ENCODE measurements around the gene SEC23IP.
A peak's percentile ranks its signal among the peaks of the same experiment; 100 is the strongest.
"Not testable (repeated sequence)": the region's sequence is repeated elsewhere in the genome, so short reads cannot be mapped to it uniquely, and the experiment has no call there.

SEC23IP gene

GRCh38 chr10:119892188-119893065 is at the start of gene SEC23IP:
TSS of gene SEC23IP (plus strand) at chr10:119892730. CDS start at chr10:119892783, 53 bp downstream.
- DNase-seq (peak; percentile 94), ATAC-seq (peak; percentile 100)

DNA sequence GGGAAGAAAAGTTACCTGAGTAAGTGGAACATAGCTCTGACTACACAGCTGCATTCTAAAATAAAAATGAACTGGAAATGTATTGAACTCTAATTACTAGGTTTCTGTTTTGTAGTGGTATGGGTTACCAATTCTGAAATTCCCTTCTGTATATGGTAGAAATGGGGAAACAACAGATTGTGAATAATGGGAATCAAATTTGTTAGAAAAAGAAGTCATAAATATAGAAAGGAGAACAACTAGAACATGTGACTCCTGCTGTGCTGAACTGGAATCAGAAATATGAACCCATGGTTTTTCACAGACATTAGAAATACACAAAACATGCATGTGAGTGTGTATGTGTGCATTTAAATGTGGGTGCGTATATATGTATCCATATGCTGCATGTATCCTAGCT is 46.9 kb upstream of the SEC23IP start:
- ATAC-seq, result no peak
- no peak for DNase-seq

- DNase-seq (no peak), ATAC-seq (no peak)
These were observed 43.3 kb upstream of the SEC23IP start for GRCh38 chr10:119849031-119849789.

DNA sequence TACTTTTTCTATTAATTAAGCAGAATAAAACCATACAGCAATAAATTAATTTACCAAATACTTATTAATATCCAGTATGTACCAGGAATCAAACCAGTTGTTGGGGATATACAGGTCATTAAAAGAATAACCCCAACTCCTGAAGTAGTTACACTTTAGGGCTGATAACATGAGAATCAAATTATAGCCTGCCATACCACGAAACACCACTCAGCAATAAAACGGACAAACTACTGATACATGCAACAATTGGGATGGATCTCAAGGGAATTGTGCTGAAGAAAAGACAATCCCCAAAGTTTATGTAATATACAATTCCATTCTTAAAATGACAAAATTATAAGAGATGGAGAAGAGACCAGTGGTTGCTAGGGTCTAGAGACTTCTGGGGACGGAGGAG is 42.6 kb upstream of the SEC23IP start:
- ATAC-seq, result no peak
- DNase-seq, result no peak

DNA sequence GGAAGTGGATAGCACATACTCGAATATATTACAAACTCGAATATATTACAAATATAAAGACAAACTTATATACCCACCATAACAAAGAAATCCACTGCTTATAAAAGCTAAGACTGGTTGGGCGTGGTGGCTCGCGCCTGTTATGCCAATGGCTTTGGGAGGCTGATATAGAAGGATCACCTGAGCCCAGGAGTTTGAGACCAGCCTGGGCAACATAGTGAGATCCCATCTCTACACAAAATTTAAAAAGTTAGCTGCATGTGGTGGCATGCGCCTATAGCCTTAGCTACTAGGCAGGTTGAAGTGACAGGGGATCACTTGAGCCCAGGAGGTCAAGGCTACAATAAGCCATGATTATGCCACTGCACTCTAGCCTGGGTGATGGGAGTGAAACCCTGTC is 40.3 kb upstream of the SEC23IP start:
- ATAC-seq, result no peak
- DNase-seq, result no peak

DNA sequence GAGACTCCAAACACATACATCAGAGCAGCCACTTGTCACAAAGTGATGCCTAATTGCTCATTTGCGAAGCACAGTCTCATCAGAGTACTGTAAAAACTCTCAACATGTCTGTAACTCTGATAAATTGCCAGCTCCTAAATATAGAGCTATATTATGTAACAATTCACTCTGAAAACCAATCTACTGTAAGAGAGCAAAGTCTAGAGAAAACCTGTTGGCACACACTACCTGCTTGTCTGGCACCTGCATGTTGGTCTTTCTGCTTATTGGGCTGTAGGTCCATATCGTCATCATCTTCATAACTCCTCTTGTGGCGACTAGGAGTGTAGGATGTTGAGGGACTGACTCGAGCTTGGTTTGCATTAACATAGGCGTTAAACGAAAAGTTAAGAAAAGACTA is 39.7 kb upstream of the SEC23IP start:
- DNase-seq, result no peak
- no peak for ATAC-seq

DNA sequence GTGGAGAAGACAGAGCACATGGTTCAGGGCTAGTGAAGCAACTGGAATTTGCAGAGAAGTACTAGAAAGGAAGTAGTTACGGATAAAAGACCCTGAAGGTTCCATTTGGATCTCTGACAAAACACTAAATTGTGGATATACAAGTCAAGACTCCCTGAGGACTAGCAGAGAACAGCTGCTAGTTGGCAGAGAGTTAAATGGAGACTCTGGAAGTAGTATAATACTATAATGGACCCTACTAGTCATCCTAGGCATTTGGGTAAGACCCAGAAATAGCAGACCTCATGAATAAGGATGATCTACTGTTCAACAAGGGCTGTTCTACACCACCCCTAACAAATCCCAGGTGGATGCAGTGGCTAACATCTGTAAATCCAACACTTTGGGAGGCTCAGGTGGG is 39.0 kb upstream of the SEC23IP start:
- ATAC-seq (no peak), DNase-seq (no peak)

DNA sequence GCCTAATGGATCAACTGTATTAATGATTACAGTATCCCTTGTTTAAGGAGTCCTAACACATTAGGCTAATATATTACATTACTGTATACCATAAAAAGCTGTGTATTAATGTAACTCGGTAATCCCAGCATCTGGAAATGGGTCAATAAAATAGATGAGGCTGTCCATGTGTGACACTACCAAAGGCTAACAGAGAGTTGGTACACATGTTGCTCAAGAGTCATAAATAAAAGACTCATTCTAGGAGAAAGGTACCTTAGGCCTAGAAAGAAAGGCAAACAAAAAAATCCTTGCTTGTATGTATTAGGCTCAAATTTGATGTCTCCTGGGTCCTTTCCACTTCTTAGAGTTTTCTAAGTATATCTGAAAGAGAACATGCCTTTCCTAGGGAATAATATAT is 34.5 kb upstream of the SEC23IP start:
- DNase-seq, result no peak
- ATAC-seq, result no peak

- ATAC-seq, result no peak
These were observed 32.9 kb upstream of the SEC23IP start for GRCh38 chr10:119859420-119860258.

GRCh38 chr10:119860866-119861607 is 31.5 kb upstream of the SEC23IP start:
- ATAC-seq (no peak), DNase-seq (no peak)

More at GRCh38 chr10:119859420-119860258, 32.9 kb upstream of the SEC23IP start:
- DNase-seq, result no peak

DNA sequence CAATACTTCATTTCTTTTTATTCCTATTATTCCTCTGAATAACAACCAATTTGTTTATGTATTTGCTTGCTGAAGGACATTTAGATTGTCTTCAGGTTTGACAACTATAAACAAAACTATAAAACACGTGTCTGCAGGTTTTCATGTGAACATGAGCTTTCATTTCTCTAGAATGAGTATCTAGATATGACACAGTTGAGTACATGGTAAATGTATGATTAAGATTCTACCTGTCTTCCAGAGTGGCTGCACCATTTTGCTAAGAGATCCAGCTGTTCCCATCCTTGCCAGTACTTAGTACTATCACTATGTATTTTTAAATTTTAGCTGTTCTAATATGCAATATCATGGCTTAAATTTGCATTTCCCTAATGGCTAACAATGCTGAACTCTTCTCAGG is 30.0 kb upstream of the SEC23IP start:
- no peak for DNase-seq
- no peak for ATAC-seq

DNA sequence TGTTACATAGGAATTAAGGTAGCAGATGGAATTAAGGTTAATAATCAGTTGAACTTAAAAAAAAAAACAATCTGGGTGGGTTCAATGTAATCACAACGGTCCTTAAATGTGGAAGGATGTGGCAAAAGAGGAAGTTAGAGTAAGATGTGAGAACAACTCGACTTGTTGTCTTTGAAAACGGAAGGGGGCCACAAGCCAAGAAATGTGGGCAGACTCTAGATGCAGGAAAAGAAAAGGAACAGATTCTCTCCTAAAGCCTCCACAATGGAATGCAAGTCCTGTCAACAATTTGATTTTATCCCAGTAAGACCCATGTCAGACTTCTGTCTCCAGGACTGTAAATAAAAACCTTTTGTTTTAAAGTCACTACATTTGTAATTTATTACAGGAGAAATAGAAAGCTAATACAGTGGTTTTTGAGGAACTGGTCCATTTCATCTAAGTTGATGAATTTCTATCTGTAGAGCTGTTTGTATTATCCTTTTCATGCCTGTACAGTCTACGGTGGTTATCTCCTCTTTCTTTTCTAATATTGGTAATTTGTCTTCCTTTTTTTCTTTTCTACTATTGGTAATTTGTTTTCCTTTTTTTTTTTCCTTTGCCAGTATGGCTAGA is 28.5 kb upstream of the SEC23IP start:
- DNase-seq, result no peak
- ATAC-seq, result no peak

- no peak for ATAC-seq
- DNase-seq, result no peak
These were observed 26.8 kb upstream of the SEC23IP start for GRCh38 chr10:119865699-119866240.

- ATAC-seq, result no peak
- no peak for DNase-seq
These were observed 25.2 kb upstream of the SEC23IP start for GRCh38 chr10:119867317-119867716.

GRCh38 chr10:119869398-119869797 is 23.1 kb upstream of the SEC23IP start:
- not testable (repeated sequence) for ATAC-seq, DNase-seq

DNA sequence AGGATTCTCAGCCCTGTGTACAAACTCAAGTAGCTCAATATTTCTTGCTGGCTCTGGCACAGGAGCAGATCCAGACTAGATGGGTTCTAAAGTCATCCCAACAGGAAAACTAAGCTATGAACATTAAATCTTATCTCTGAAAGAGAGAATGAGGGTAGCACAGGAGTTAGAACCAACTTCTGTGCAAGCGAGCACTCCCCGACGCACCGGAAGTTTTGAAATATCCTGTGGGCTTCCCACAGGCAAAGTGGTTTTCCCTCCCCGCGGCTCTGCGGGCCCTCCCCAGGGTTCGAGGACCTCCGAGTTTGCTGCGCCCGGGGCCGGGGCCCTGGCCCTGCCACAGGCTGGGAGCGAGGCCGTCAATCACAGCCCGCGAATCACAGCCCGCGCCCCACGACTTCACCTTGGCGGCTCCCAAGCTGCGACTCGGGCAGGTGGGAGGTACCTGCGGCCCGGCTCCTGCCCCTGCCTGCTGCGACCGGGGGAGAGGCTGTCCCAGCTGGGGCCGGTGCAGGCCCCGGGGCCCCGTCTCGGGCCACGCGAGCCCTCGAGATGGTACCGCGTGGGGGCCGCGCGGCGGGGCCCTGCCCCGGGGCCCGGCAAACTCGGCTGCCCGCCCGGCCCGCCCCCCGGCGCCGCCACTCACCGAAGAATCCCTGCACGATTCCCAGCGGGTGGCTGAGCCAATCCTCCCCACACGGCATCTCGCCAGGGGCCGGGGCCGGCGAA is 20.5 kb upstream of the SEC23IP start:
- DNase-seq, result peak; percentile 66

GRCh38 chr10:119872610-119872859 is 20.0 kb upstream of the SEC23IP start, which contains the start of gene MCMBP:
TSS of gene MCMBP (minus strand) at chr10:119872843. CDS start at chr10:119872584, 259 bp downstream.
- ATAC-seq (no peak), DNase-seq (no peak)

More for the DNA sequence above, 20.5 kb upstream of the SEC23IP start:
- peak; percentile 24 for ATAC-seq

DNA sequence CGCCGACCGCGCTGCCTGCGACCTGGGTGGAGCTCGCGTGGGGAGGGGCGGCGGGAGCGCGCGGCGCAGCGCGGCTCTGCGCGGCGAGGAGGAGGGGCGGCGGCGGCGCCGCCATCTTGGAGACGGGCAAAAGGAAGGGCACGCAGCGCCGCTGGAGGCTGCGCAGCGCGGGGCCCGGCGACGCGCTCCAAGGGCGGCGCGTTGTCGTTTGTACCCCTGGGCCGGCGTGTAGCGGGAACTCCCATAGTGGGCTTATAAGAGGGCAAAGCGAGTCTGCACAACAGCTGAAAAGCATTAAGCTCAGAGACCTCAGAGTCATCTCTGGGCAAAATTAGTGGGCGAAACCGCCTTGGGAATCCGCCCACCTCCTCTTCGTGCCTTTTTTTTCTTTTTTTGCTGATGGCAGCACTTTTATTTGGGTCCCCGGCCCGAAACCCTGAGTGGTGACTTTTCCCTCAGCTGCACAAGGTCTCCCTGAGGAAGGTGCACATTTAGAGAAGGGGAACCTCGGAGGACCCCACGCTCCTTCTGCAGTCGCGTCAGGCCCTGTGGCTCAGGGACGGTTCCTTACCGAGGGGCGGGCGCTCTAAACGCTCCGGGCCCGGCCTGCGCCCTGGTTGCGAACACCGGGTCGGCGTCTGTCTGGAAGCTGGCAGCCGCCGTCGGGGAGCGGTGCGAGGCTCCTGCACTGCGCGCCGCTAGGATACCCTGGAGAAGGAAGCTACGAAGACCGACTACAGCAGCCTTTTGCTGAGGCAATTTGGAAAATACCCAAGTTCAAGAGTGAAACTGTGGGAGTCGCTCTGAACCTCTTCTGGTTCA is 19.5 kb upstream of the SEC23IP start:
- DNase-seq (peak; percentile 90), ATAC-seq (peak; percentile 96)

DNA sequence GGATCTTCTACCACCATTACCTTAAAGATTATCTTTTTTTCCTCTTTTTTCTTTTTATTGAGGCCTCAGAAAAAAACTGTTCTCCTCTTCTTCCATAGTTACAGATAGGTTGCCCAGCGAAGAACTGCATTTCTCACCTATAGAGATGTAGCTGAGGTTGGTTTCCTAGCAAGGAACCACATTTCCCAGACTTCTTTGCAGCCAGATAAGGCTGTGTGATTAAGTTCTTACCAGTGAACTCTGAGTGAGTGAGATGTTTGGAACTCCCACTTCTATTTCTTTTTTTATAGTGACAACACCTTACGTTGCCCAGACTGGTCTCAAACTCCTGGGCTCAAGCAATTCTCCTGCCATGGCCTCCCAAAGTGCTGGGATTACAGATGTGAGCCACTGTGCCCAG is 14.0 kb upstream of the SEC23IP start:
- ATAC-seq (no peak), DNase-seq (no peak)
